PC-3 (cell line): ENCODE results near the gene ABHD1. TPM values are rescaled to one million over a fixed set of nuclear protein-coding genes. Genes with fewer than 3 reads are reported as not detected.

ENCODE experiments used
- ATAC-seq: fragments of 200-7000 bp; cut with Tn5 transposase; 2 replicates; pipeline ENCODE4 v1.9.1; 2020; ENCODE audit warnings: mild to moderate bottlenecking, moderate library complexity
- BruUV-seq: library from RNA; stranded (reverse); fragments of 400-500 nt; replicated peaks from 2 replicates; lab custom pipeline; 2021; lab: Mats Ljungman, UMichigan
- CTCF ChIA-PET: fragments of 300-600 bp; sonication (Branson Sonifier 250); formaldehyde crosslinking; loops from one replicate; lab custom pipeline; 2022; ENCODE audit warnings: antibody characterized with exemption; lab: Charles Lee
- POLR2A ChIA-PET: fragments of 300-600 bp; sonication (Branson Sonifier 250); formaldehyde crosslinking; loops from one replicate; lab custom pipeline; 2022; ENCODE audit warnings: antibody characterized with exemption; ENCODE audit not compliant: unreplicated experiment; lab: Charles Lee
- DNase-seq: peaks from one replicate; pipeline ENCODE4 v3.0.0-alpha.2; 2015
- H2AFZ ChIP-seq: fragments of 300-600 bp; sonication (generic); 2 replicates; pipeline ENCODE4 v1.6.0; 2016; ENCODE audit warnings: antibody characterized with exemption, low read length
- H3F3A ChIP-seq: fragments of 300-600 bp; sonication (generic); one replicate; pipeline ENCODE4 v1.6.0; 2017; ENCODE audit warnings: antibody characterized with exemption, low read length, control low read depth, mild to moderate bottlenecking; ENCODE audit not compliant: unreplicated experiment
- H3K27ac ChIP-seq: fragments of 300-600 bp; sonication (generic); 2 replicates; pipeline ENCODE4 v1.5.1; 2016; ENCODE audit warnings: mild to moderate bottlenecking, low read length
- H3K27me3 ChIP-seq: fragments of 300-600 bp; sonication (generic); 2 replicates; pipeline ENCODE4 v1.6.1; 2016; ENCODE audit warnings: low read length, mixed read lengths
- H3K36me3 ChIP-seq: fragments of 300-600 bp; sonication (generic); 2 replicates; pipeline ENCODE4 v1.6.1; 2016; ENCODE audit warnings: low read depth, mixed run types, low read length, mixed read lengths
- H3K4me1 ChIP-seq: fragments of 300-600 bp; sonication (generic); 2 replicates; pipeline ENCODE4 v1.5.1; 2016; ENCODE audit warnings: low read length; ENCODE audit not compliant: insufficient read depth
- H3K4me2 ChIP-seq: fragments of 300-600 bp; sonication (generic); 2 replicates; pipeline ENCODE4 v1.6.0; 2016; ENCODE audit warnings: low read length
- H3K4me3 ChIP-seq: fragments of 300-600 bp; sonication (generic); 2 replicates; pipeline ENCODE4 v1.5.1; 2016; ENCODE audit warnings: mild to moderate bottlenecking, low read length, mixed read lengths
- H3K79me2 ChIP-seq: fragments of 300-600 bp; sonication (generic); 2 replicates; pipeline ENCODE4 v1.6.1; 2017; ENCODE audit warnings: low read length, mixed read lengths
- H3K9ac ChIP-seq: fragments of 300-600 bp; sonication (generic); 2 replicates; pipeline ENCODE4 v1.6.0; 2016; ENCODE audit warnings: mild to moderate bottlenecking, low read length
- H3K9me2 ChIP-seq: fragments of 300-600 bp; sonication (generic); replicated peaks from 2 replicates; pipeline ENCODE4 v1.6.1; 2016; ENCODE audit warnings: mixed run types, low read length, mixed read lengths
- H3K9me3 ChIP-seq: fragments of 300-600 bp; sonication (generic); 2 replicates; pipeline ENCODE4 v1.6.1; 2016; ENCODE audit warnings: low read length, mixed read lengths
- H4K20me1 ChIP-seq: fragments of 300-600 bp; sonication (generic); 2 replicates; pipeline ENCODE4 v1.6.1; 2016; ENCODE audit warnings: low read length, mixed read lengths
- CTCF ChIP-seq: fragments of 300-600 bp; sonication (generic); conservative IDR thresholded peaks from 2 replicates; pipeline ENCODE4 v1.5.1; 2017; ENCODE audit warnings: antibody characterized with exemption, low read depth, mild to moderate bottlenecking, low read length
- EZH2 ChIP-seq: fragments of 300-600 bp; sonication (generic); IDR thresholded peaks from one replicate; pipeline ENCODE4 v1.6.1; 2017; ENCODE audit warnings: antibody characterized with exemption, mild to moderate bottlenecking, low read length; ENCODE audit not compliant: unreplicated experiment
- intact Hi-C: fragments of 100-400 bp; cut with micrococcal nuclease; formaldehyde crosslinking; loops from 2 replicates; pipeline ENCODE4 v1.9.0; 2023
- total RNA-seq: library from RNA; depleted of rRNA; stranded (reverse); fragments of >200 nt; gene quantifications from 2 replicates; pipeline ENCODE4 v1.2.3, GENCODE V29; 2014

ABHD1 gene
- total RNA-seq, 1 experiment from 2014 or later, result 0.36 TPM

DNA sequence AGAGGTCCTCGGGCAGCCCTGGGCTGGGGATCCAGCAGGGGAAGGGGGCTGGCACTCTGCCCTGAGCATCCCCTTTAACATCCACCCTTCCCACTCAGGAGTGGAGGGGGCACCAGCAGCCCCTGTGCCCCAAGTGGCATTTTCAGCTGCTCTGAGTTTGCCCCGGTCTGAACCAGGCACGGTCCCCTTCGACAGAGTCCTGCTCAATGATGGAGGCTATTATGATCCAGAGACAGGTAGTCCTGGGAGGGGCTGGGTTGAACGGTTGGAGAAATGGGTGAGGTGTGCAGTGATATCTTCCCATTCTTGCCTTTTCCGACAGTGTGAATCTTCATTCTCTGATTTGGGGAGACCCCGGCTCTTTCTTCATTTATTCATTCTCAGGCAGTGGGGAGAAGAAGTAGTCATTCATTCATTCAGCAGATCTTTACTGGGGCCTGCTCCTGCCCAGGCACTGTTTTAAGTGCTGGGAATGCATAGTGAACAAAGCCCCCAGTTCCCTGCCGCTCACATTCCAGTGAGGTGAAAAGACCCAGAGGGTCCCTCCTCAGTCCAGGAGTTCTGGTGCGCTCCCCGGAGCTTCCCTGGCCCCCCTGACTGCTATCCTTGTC lies 38.4 kb upstream of the ABHD1 start:
- Histone ChIP-seq H3K9me3 (no peaks in the 10 kb centered on the region), H2AFZ (peak overlapping the region; percentile 97), H3K27ac (no peak overlapping the region), H3K36me3 (no peaks in the 10 kb centered on the region), H3K9ac (peak overlapping the region; percentile 80; the same call in 1 of the 2 replicates), H3K4me3 (peak overlapping the region; percentile 86), H3K9me2 (no peaks in the 10 kb centered on the region), H3K79me2 (no peaks in the 10 kb centered on the region), H3K4me2 (peak overlapping the region; percentile 98), H3K27me3 (no peaks in the 10 kb centered on the region), H3K4me1 (peaks cover 19% of the 10 kb centered on the region; the same call in 1 of the 2 replicates), H3F3A (no peaks in the 10 kb centered on the region), H4K20me1 (no peaks in the 10 kb centered on the region)
- intact Hi-C loops, result loop anchor here (1.0 kb wide), 1 partner anchor 124 kb away; no protein-coding TSS in a partner anchor
- TF ChIP-seq EZH2 (no peak), CTCF (no peak)
- POLR2A ChIA-PET, result interaction anchor here (0.6 kb wide), 1 partner anchor 178 kb away, joined by 5 read pairs; no protein-coding TSS in a partner anchor
- TSS peak; percentile 66 for BruUV-seq
- no peak for DNase-seq
- CTCF ChIA-PET, result interaction anchor here (0.6 kb wide), 1 partner anchor 106 kb away, joined by 3 read pairs; no protein-coding TSS in a partner anchor
- ATAC-seq, result no peak

DNA sequence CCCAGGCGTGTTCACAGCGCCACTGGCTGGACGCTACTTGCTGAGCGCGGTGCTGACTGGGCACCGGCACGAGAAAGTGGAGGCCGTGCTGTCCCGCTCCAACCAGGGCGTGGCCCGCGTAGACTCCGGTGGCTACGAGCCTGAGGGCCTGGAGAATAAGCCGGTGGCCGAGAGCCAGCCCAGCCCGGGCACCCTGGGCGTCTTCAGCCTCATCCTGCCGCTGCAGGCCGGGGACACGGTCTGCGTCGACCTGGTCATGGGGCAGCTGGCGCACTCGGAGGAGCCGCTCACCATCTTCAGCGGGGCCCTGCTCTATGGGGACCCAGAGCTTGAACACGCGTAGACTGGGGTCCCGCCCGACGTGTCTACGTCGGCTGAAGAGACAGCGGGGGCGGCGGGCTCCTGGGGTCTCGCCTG lies 37.9 kb upstream of the ABHD1 start:
- POLR2A ChIA-PET, result interaction anchor here (0.6 kb wide), 1 partner anchor 178 kb away, joined by 5 read pairs; no protein-coding TSS in a partner anchor
- Histone ChIP-seq H3F3A (no peaks in the 10 kb centered on the region), H3K4me1 (peaks cover 19% of the 10 kb centered on the region; the same call in 1 of the 2 replicates), H3K9me2 (no peaks in the 10 kb centered on the region), H2AFZ (peak overlapping the region; percentile 97), H3K36me3 (no peaks in the 10 kb centered on the region), H3K9ac (peak overlapping the region; percentile 80), H3K4me3 (peak overlapping the region; percentile 86), H3K27ac (no peak overlapping the region; the same call in 1 of the 2 replicates), H3K4me2 (peak overlapping the region; percentile 98), H4K20me1 (no peaks in the 10 kb centered on the region), H3K79me2 (no peaks in the 10 kb centered on the region), H3K9me3 (no peaks in the 10 kb centered on the region), H3K27me3 (no peaks in the 10 kb centered on the region)
- CTCF ChIA-PET, result interaction anchor here (0.6 kb wide), 1 partner anchor 106 kb away, joined by 3 read pairs; no protein-coding TSS in a partner anchor
- ATAC-seq, result peak; percentile 60
- DNase-seq, result peak; percentile 69
- TF ChIP-seq EZH2 (no peak), CTCF (peak; percentile 66)
- intact Hi-C loops, result loop anchor here (1.0 kb wide), 2 partner anchors 53 to 124 kb away; partner anchors contain the start of gene TMEM214
- BruUV-seq, result no TSS peak
